LoVo (cell line): Measurements from ENCODE around the gene MESP2.
A peak's percentile ranks its signal among the peaks of the same experiment; 100 is the strongest.

Source experiments
- DNase-seq: peaks from one replicate; pipeline ENCODE4 v3.0.0-alpha.2; 2016; ENCODE audit warnings: low spot score

MESP2 gene

GRCh38 chr15:89776274-89777072 lies at the start of gene MESP2:
Gene MESP2, plus strand, starts transcription at chr15:89776332. Its CDS starts 26 bp downstream, at chr15:89776358.
- peak; percentile 89 for DNase-seq

- no peak for DNase-seq
Measured at GRCh38 chr15:89728254-89728653, 47.9 kb upstream of the MESP2 start.

DNA sequence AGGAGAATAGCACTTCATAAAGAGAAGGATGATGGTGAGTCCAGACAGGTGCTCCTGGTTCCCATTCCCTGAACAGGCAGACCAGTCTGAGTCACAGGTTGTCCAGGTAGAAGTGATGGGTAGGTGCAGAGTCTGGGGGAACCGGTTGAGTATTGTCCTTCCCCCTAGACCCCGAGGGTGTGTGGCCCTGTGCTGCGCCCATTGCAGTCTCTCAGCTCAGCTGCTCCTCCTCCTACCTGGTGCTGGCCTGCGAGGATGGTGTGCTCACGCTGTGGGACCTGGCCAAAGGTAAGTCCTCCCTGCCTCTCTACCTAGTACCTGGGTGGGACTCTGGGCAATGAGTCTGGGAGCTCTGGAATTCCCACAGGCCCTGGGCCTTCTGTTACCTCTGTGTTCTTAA lies 44.9 kb upstream of the MESP2 start:
- DNase-seq = no peak

DNA sequence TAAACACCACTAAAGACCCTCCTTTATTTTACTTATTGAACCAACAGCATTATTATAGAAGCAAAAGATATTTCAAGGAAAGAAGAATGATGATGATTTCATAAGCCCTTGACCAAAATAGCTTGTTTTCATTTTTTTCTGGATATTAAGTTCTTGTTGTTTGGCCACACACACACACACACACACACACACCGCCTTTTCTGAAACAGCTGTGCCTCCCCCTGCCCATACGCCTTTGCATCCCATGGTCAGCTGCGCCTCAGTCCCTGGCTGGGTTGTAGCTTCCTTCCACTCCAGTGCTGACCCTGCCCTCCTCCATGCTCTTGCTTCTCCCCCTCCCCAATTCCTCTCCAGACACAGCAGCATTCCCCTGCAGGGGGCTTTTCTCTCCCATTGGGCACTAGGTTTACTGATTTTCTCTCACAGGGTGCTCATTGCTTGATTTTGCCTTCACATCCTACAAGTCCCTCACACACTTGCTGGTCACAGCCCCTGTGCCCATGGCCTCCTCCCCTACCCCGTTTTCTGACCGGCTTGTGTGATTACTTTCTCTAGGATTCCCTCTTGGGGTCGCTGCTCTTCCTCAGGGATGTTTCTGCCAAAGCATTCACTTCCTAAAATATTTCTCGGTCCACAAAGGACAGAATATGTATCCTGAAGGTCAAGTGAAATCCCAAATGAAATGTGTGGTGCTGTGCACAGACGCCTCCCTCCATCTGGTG lies 43.5 kb upstream of the MESP2 start:
- no peak for DNase-seq

GRCh38 chr15:89735773-89736172 lies 40.4 kb upstream of the MESP2 start:
- no peak for DNase-seq

DNA sequence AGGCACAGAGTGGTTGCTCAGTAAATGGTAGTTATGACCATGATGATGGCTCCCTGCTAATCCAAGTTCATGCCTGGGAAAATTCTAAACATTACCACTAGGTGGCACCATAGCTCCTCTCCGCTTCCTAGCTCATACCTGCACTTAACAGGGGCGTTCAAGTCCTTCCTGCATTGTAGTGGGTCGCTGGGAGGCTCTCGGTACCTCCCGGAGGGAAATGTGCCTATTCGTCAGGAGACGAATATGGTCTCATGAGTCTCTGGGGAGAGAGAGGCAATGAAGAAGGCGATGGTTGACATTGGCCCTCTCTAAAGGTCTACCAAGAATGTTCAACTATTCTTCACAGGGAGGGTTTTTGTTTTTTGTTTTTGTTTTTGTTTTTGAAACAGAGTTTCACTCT lies 36.0 kb upstream of the MESP2 start:
- DNase-seq = peak; percentile 86

- DNase-seq = no peak
Measured at GRCh38 chr15:89743011-89743410, 33.1 kb upstream of the MESP2 start.

GRCh38 chr15:89743594-89743993 lies 32.5 kb upstream of the MESP2 start:
- no peak for DNase-seq

DNA sequence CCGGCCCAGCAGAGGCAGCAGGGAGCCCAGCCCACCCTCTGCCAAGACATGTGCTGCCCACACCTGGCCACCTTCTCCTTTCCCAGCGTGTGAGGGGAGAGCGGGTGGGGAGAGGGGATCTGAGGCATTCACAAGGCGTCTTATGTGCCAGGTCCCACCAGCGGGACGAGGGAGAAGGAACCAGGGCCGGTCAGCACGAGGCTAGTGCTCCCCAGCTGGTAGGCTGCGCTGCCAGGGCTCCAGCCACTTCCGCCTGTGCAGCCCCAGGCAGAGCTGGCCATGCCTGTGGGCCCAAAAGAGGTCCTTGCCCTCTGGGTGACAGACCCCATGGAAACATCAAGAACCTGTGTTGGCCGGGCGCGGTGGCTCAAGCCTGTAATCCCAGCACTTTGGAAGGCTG lies 31.0 kb upstream of the MESP2 start:
- DNase-seq = no peak

- no peak for DNase-seq
Measured at GRCh38 chr15:89745768-89746167, 30.4 kb upstream of the MESP2 start.

GRCh38 chr15:89746386-89746780 lies 29.7 kb upstream of the MESP2 start:
- no peak for DNase-seq

DNA sequence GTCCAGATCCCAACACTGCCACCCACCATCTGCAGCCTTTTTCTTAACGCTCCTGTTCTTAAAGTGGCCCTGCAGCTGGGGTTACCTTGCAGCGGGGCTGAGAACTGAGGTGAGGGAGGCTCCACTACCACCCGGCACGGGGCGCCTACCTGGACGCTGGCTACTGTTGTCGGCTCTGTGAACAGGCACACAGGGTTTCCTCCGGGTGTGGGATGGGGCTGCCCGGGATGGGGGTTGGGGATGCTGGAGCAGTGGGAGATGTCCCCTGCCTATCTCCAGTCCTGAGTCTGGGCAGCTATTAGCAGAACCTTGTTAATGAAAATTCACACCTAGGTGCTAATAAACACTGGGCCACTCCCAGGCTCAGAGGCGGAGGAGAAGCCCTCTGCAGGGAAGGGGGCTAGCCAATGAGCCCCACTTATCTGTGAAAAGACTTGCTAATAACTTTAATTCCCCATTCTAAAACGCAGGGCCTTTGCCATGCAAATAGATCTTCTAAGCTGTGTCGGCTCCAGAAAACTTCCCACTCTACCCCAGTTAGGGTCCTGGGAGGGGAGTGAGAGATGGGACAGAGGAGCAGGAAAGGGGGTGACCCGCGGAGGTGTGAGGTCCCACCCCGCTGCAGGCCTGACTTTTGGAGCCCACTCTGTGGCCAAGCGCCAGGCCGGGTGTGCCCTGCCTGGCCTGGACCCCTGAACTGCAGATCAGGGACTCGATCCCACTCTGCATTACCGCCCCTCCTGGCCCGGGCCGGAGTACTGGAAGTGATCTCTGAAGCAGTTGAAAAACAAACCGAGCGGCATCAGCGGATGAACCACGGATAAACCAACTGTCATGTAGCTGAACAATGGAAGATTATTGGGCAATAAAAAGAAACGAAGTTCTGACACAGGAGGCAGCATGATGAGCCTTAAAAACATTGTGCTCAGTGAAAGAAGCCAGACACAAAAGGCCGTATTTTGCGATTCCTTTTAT lies 28.1 kb upstream of the MESP2 start:
- DNase-seq = no peak

GRCh38 chr15:89749054-89749453 lies 27.1 kb upstream of the MESP2 start:
- DNase-seq = no peak

- no peak for DNase-seq
Measured at GRCh38 chr15:89749526-89749925, 26.6 kb upstream of the MESP2 start.

DNA sequence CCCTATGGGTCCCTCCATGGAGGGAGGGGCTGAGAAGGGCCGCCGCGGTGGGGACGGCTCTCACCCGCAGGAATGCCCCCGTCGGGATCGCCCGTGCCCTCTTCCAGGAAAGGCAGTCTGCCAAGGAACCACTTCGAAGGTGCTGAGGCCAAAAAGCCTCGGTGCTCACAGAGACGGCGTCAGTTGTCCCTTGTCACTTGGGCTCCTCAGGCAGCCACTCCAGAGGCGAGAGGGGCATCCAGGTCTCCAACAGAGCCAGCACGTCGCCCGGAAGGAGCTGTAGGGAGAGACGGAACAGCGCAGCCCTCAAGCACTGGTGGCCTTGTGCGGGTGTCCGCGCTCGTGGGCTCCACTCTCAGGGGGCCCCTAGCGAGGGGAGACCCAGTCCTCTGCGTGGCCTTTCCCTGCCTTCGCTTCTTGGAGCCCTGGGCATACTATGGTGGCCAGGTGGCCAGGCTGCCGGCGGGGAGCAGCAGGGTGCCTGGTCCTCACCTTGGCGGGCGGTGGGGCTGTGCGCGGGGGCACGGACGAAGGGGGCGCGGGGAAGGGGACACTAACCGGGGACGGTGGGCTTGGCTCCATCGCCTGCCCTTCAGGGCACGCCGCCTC lies 26.1 kb upstream of the MESP2 start:
- DNase-seq = peak; percentile 30

DNA sequence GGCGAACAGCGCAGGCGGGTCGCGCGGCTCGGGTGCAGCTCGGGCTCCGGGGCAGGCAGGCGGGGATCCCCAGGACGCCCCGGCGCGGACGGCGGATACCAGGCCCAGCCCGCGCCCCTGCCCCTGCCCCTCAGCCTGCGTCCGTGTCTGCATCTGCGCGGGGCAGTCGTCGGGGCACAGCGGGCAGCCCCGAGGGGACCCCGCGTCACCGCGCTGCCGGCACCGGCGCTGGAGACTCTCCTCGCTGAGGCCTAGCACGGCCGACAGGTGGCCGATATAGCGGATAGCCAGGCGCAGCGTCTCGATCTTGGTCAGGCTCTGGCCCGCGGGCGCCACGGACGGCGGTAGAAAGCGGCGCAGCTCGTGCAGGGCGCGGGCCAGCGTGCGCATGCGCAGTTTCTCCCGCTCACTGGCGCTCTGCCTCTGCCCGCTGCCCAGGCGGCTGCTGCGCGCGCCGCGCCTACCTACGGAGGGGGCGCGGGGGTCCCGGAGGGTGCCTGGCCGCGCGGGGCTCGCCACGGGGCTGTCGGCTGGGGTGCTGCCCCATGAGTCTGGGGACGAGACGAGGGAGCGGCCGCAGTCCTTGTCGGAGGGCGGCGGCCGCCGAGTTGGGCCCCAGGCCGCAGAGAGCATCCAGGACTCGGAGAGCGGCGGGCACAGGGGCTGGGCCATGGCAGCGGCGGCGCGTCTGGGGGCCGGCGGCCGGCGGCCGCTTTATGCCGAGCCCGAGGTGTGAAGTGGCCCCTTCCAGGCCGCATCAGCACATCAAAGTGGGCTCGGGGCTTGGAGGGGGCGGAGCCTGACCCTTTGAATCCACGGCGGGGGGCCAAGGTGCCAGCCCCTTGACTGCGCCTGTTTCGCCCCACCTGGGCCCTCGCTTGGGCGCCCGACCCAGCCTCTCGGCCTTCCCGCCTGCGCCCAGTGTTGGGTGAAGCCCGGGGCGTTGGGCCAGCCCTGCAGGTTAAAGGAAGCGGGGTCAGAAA lies 25.3 kb upstream of the MESP2 start, which contains the start of gene MESP1:
MESP1 (minus strand) TSS at position 690 of the 983 bp plus-strand sequence; CDS start at position 672, 18 bp downstream.
- peak; percentile 98 for DNase-seq

- DNase-seq = no peak
Measured at GRCh38 chr15:89751748-89752147, 24.4 kb upstream of the MESP2 start.

DNA sequence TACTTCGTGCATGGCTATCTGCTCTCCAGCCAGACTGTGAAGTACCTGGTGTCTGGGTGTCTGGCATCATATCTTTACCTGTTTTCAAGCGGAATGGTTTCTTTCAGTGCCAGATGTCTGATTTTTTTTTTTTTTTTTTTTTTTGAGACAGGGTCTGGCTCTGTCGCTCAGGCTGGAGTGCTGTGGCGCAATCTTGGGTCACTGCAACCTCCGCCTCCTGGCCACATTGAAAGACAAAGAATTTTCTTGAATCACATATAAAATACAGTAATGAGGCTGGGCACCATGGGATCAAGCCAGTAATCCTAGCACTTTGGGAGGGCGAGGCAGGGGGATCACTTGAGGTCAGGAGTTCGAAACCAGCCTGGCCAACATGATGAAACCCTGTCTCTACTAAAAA lies 22.3 kb upstream of the MESP2 start:
- DNase-seq = no peak

DNA sequence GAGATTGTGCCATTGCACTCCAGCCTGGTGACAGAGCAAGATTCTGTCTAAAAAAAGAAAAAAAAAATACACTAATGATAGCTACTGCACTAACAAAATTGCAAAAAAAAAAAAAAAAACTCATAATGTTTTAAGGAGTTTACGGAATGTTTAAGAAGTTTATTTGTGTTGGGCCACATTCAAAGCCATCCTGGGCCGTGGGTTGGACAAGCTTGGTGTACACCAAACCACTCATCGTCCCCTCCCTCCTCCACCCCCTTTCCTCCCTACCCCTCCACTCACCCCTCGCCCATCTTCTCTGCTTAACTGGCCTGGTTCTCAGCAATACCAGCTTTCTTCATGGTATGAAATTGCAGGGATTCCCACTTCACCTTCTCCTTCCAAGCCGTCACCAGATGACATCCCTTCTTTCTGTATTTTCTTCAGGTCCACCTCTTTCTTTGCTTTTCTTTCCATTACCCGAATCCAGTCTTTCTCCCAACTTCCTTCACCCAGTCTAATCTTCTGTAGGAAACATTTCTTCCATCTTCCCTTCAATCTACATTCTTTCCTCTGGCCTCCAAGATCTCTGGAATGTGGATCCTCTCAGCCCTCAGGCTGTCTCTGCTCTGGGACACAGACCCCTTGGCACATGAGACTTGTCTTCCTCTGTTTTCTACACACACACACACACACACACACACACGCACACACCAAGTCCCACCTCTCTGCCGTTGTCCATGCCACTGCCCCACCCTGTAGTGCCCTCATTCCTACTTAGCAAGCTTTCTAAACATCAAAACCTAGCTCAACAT lies 21.6 kb upstream of the MESP2 start:
- DNase-seq = no peak

- no peak for DNase-seq
Measured at GRCh38 chr15:89755701-89756100, 20.4 kb upstream of the MESP2 start.
